ENCODE data around the gene AKT2. TPM values are rescaled to one million over a fixed set of nuclear protein-coding genes. Genes with fewer than 3 reads are reported as not detected.
A peak's percentile ranks its signal among the peaks of the same experiment; 100 is the strongest.
"Not testable (repeated sequence)": the region's sequence is repeated elsewhere in the genome, so short reads cannot be mapped to it uniquely, and the experiment has no call there.

The AKT2 gene
- 73.0 and 98.3 TPM in 2 replicates for total RNA-seq (2014; rRNA removed; shearing (Covaris generic))

GRCh38 chr19:40284501-40285352, at the start of gene AKT2:
AKT2 (minus strand) TSS chr19:40285345; CDS start chr19:40265267, 20,078 bp downstream.
- DNase-seq (ENCODE audit: low read depth): peak; percentile 51

- not testable (repeated sequence) for DNase-seq (ENCODE audit: low read depth)
Observed at GRCh38 chr19:40333083-40333482, 47.9 kb upstream of the AKT2 start.

- no peak for DNase-seq (ENCODE audit: low read depth)
Observed at GRCh38 chr19:40332669-40333068, 47.5 kb upstream of the AKT2 start.

GRCh38 chr19:40331052-40331451, 45.9 kb upstream of the AKT2 start:
- no peak for DNase-seq (ENCODE audit: low read depth)

GRCh38 chr19:40326201-40326600, 41.1 kb upstream of the AKT2 start:
- DNase-seq (ENCODE audit: low read depth): no peak

- DNase-seq (ENCODE audit: low read depth): no peak
Observed at GRCh38 chr19:40323705-40324104, 38.6 kb upstream of the AKT2 start.

GRCh38 chr19:40322951-40323615, 37.9 kb upstream of the AKT2 start:
- no peak for DNase-seq (ENCODE audit: low read depth)

GRCh38 chr19:40322271-40322610, 37.1 kb upstream of the AKT2 start:
- peak; percentile 13 for DNase-seq (ENCODE audit: low read depth)

- no peak for DNase-seq (ENCODE audit: low read depth)
Observed at GRCh38 chr19:40321566-40322270, 36.6 kb upstream of the AKT2 start.

- no peak for DNase-seq (ENCODE audit: low read depth)
Observed at GRCh38 chr19:40321076-40321475, 35.9 kb upstream of the AKT2 start.

GRCh38 chr19:40320558-40320935, 35.4 kb upstream of the AKT2 start:
- no peak for DNase-seq (ENCODE audit: low read depth)

- no peak for DNase-seq (ENCODE audit: low read depth)
Observed at GRCh38 chr19:40317338-40317737, 32.2 kb upstream of the AKT2 start.

GRCh38 chr19:40315812-40316470, 30.8 kb upstream of the AKT2 start:
- DNase-seq (ENCODE audit: low read depth): no peak

GRCh38 chr19:40314656-40315055, 29.5 kb upstream of the AKT2 start:
- no peak for DNase-seq (ENCODE audit: low read depth)

GRCh38 chr19:40313229-40313983, 28.3 kb upstream of the AKT2 start:
- DNase-seq (ENCODE audit: low read depth): no peak

- no peak for DNase-seq (ENCODE audit: low read depth)
Observed at GRCh38 chr19:40312533-40312932, 27.4 kb upstream of the AKT2 start.

GRCh38 chr19:40309666-40310065, 24.5 kb upstream of the AKT2 start:
- DNase-seq (ENCODE audit: low read depth): no peak

- DNase-seq (ENCODE audit: low read depth): peak; percentile 85
Observed at GRCh38 chr19:40305403-40305802, 20.3 kb upstream of the AKT2 start.

GRCh38 chr19:40304306-40304705, 19.2 kb upstream of the AKT2 start:
- no peak for DNase-seq (ENCODE audit: low read depth)

GRCh38 chr19:40303765-40304164, 18.6 kb upstream of the AKT2 start:
- DNase-seq (ENCODE audit: low read depth): no peak

All from M059J (cell line).